NCI-H2196 (cell line): Measurements from ENCODE around the gene CDH4.

Experiments
- DNase-seq: peaks from one replicate; lab custom pipeline; 2025; ENCODE audit not compliant: unreplicated experiment; lab: John Stamatoyannopoulos, UW

Gene CDH4

GRCh38 chr20:61737812-61738443 lies 485.9 kb downstream of the CDH4 start:
- DNase-seq, result no peak

GRCh38 chr20:61738601-61739069 lies 486.6 kb downstream of the CDH4 start:
- DNase-seq, result no peak

- no peak for DNase-seq
Observed at GRCh38 chr20:61739086-61739831, 487.2 kb downstream of the CDH4 start.

GRCh38 chr20:61739832-61740118 lies 487.7 kb downstream of the CDH4 start:
- no peak for DNase-seq

GRCh38 chr20:61742097-61742825 lies 490.2 kb downstream of the CDH4 start:
- DNase-seq, result no peak

- DNase-seq, result no peak
Observed at GRCh38 chr20:61743606-61744005, 491.5 kb downstream of the CDH4 start.

- DNase-seq, result peak; percentile 7
Observed at GRCh38 chr20:61744691-61745396, 492.8 kb downstream of the CDH4 start.

GRCh38 chr20:61745397-61746146 lies 493.5 kb downstream of the CDH4 start:
- no peak for DNase-seq

- DNase-seq, result no peak
Observed at GRCh38 chr20:61746147-61746646, 494.1 kb downstream of the CDH4 start.

- DNase-seq, result no peak
Observed at GRCh38 chr20:61746781-61747180, 494.7 kb downstream of the CDH4 start.

GRCh38 chr20:61748376-61748775 lies 496.3 kb downstream of the CDH4 start:
- no peak for DNase-seq

GRCh38 chr20:61749406-61750075 lies 497.5 kb downstream of the CDH4 start:
- no peak for DNase-seq

GRCh38 chr20:61750093-61750492 lies 498.0 kb downstream of the CDH4 start:
- no peak for DNase-seq

- no peak for DNase-seq
Observed at GRCh38 chr20:61752576-61752975, 500.5 kb downstream of the CDH4 start.

- no peak for DNase-seq
Observed at GRCh38 chr20:61753316-61753942, 501.4 kb downstream of the CDH4 start.

GRCh38 chr20:61753987-61754956 lies 502.2 kb downstream of the CDH4 start:
- DNase-seq, result no peak

- no peak for DNase-seq
Observed at GRCh38 chr20:61754976-61755778, 503.1 kb downstream of the CDH4 start.
